H9 (cell line): ENCODE results near the gene FAM171A1. TPM values are rescaled to one million over a fixed set of nuclear protein-coding genes. Genes with fewer than 3 reads are reported as not detected.

Experiments
- DNase-seq: peaks from one replicate; pipeline ENCODE4 v3.0.0-alpha.2; 2017
- H2AFZ ChIP-seq: one replicate; pipeline ENCODE4 v1.6.1; 2013; ENCODE audit warnings: mild to moderate bottlenecking, low read length, control low read depth, moderate library complexity
- H2AK5ac ChIP-seq: 2 replicates; pipeline ENCODE4 v1.6.1; 2013; ENCODE audit warnings: low read length, control low read depth, mixed read lengths; ENCODE audit not compliant: insufficient read length
- H2BK120ac ChIP-seq: one replicate; pipeline ENCODE4 v1.6.1; 2013; ENCODE audit warnings: low read depth, mild to moderate bottlenecking, low read length, control low read depth, inconsistent platforms; ENCODE audit not compliant: poor library complexity, severe bottlenecking
- H2BK12ac ChIP-seq: 2 replicates; pipeline ENCODE4 v1.6.1; 2013; ENCODE audit warnings: low read length, control low read depth, mixed read lengths, low read depth; ENCODE audit not compliant: insufficient read length
- H2BK15ac ChIP-seq: 2 replicates; pipeline ENCODE4 v1.6.1; 2013; ENCODE audit warnings: low read depth, low read length, control low read depth
- H2BK20ac ChIP-seq: one replicate; pipeline ENCODE4 v1.6.1; 2013; ENCODE audit warnings: low read depth, mild to moderate bottlenecking, low read length, control low read depth, inconsistent platforms; ENCODE audit not compliant: poor library complexity, severe bottlenecking
- H2BK5ac ChIP-seq: 2 replicates; pipeline ENCODE4 v1.6.1; 2013; ENCODE audit warnings: low read length, control low read depth, mixed read lengths; ENCODE audit not compliant: insufficient read length
- H3K14ac ChIP-seq: 2 replicates; pipeline ENCODE4 v1.6.1; 2013; ENCODE audit warnings: low read length, control low read depth; ENCODE audit not compliant: insufficient read depth
- H3K18ac ChIP-seq: 2 replicates; pipeline ENCODE4 v1.6.1; 2013; ENCODE audit warnings: low read depth, mild to moderate bottlenecking, mixed read lengths, low read length, control low read depth; ENCODE audit not compliant: insufficient read length
- H3K23ac ChIP-seq: 2 replicates; pipeline ENCODE4 v1.6.1; 2013; ENCODE audit warnings: low read length, control low read depth, mixed read lengths, low read depth; ENCODE audit not compliant: insufficient read length
- H3K23me2 ChIP-seq: 2 replicates; pipeline ENCODE4 v1.6.1; 2013; ENCODE audit warnings: low read depth, mild to moderate bottlenecking, mixed read lengths, low read length, control low read depth; ENCODE audit not compliant: insufficient read length, poor library complexity, severe bottlenecking
- H3K27ac ChIP-seq: 2 replicates; pipeline ENCODE4 v1.5.1; 2013; ENCODE audit warnings: low read length, control low read depth, mixed read lengths, low read depth; ENCODE audit not compliant: insufficient read length
- H3K27me3 ChIP-seq: 2 replicates; pipeline ENCODE4 v1.6.1; 2013; ENCODE audit warnings: low read length, control low read depth, inconsistent platforms; ENCODE audit not compliant: insufficient read depth
- H3K4ac ChIP-seq: 2 replicates; pipeline ENCODE4 v1.6.1; 2013; ENCODE audit warnings: low read depth, mild to moderate bottlenecking, control low read depth, inconsistent platforms, low read length, moderate library complexity
- H3K4me1 ChIP-seq: 2 replicates; pipeline ENCODE4 v1.6.1; 2013; ENCODE audit warnings: low read length, control low read depth, inconsistent platforms; ENCODE audit not compliant: insufficient read depth
- H3K4me2 ChIP-seq: 2 replicates; pipeline ENCODE4 v1.6.1; 2013; ENCODE audit warnings: low read length, control low read depth, mixed read lengths; ENCODE audit not compliant: insufficient read length, insufficient read depth
- H3K56ac ChIP-seq: 2 replicates; pipeline ENCODE4 v1.6.1; 2013; ENCODE audit warnings: low read depth, mild to moderate bottlenecking, mixed read lengths, low read length, control low read depth; ENCODE audit not compliant: insufficient read length
- H3K79me1 ChIP-seq: 2 replicates; pipeline ENCODE4 v1.6.1; 2013; ENCODE audit warnings: low read depth, mild to moderate bottlenecking, moderate library complexity, low read length, control low read depth, inconsistent platforms; ENCODE audit not compliant: insufficient read depth, poor library complexity, severe bottlenecking
- H3K79me2 ChIP-seq: 2 replicates; pipeline ENCODE4 v1.6.1; 2013; ENCODE audit warnings: low read length, control low read depth, inconsistent platforms; ENCODE audit not compliant: insufficient read depth
- H3K9ac ChIP-seq: 2 replicates; pipeline ENCODE4 v1.6.1; 2013; ENCODE audit warnings: low read length, control low read depth, mixed read lengths; ENCODE audit not compliant: insufficient read length; ENCODE audit errors: extremely low read depth
- H3K9me3 ChIP-seq: one replicate; pipeline ENCODE4 v1.6.1; 2013; ENCODE audit warnings: low read depth, low read length, inconsistent platforms; ENCODE audit not compliant: control insufficient read depth
- H3T11ph ChIP-seq: one replicate; pipeline ENCODE4 v1.6.1; 2013; ENCODE audit warnings: mild to moderate bottlenecking, low read length, control low read depth, inconsistent platforms
- H4K20me1 ChIP-seq: one replicate; pipeline ENCODE4 v1.6.1; 2013; ENCODE audit not compliant: control insufficient read depth, insufficient read length, insufficient read depth
- H4K5ac ChIP-seq: 2 replicates; pipeline ENCODE4 v1.6.1; 2013; ENCODE audit warnings: low read depth, mild to moderate bottlenecking, mixed read lengths, low read length, control low read depth; ENCODE audit not compliant: insufficient read length
- H4K8ac ChIP-seq: replicated peaks from 2 replicates; pipeline ENCODE4 v1.6.1; 2013; ENCODE audit warnings: low read length, control low read depth, mixed read lengths, low read depth; ENCODE audit not compliant: insufficient read length
- H4K91ac ChIP-seq: 2 replicates; pipeline ENCODE4 v1.6.1; 2013; ENCODE audit warnings: low read depth, mild to moderate bottlenecking, moderate library complexity, mixed read lengths, low read length, control low read depth; ENCODE audit not compliant: insufficient read length
- H3K27ac Mint-ChIP-seq, 3 experiments: 2 replicates in 2 of 3; 3 replicates in 1 of 3; pipeline ENCODE4 v1.8.0; 2020 to 2021; ENCODE audit warnings: mixed read lengths in 3 of 3, mild to moderate bottlenecking in 1 of 3, moderate library complexity in 1 of 3
- H3K27me3 Mint-ChIP-seq: 2 replicates; pipeline ENCODE4 v1.8.0; 2021; ENCODE audit warnings: low read depth, mild to moderate bottlenecking, moderate library complexity, mixed read lengths
- H3K36me3 Mint-ChIP-seq, 3 experiments: 2 replicates in 2 of 3; 3 replicates in 1 of 3; pipeline ENCODE4 v1.8.0; 2020 to 2021; ENCODE audit warnings: low read depth in 3 of 3, mixed read lengths in 3 of 3; ENCODE audit not compliant: insufficient read depth in 1 of 3
- H3K4me1 Mint-ChIP-seq, 2 experiments: 2 replicates each; pipeline ENCODE4 v1.8.0; 2020; ENCODE audit warnings: mixed read lengths in 2 of 2
- H3K4me3 Mint-ChIP-seq, 2 experiments: 2 replicates in 1 of 2; 3 replicates in 1 of 2; pipeline ENCODE4 v1.8.0; 2020 to 2021; ENCODE audit warnings: mild to moderate bottlenecking in 2 of 2, mixed read lengths in 2 of 2, moderate library complexity in 1 of 2
- H3K9me3 Mint-ChIP-seq, 2 experiments: 2 replicates in 1 of 2; 3 replicates in 1 of 2; pipeline ENCODE4 v1.8.0; 2020; ENCODE audit warnings: mild to moderate bottlenecking in 2 of 2, mixed read lengths in 2 of 2, moderate library complexity in 1 of 2
- CTCF ChIP-seq: fragments of 200-600 bp; sonication (generic); conservative IDR thresholded peaks from 3 replicates; pipeline ENCODE4 v1.8.0; 2021; ENCODE audit warnings: antibody characterized with exemption, mild to moderate bottlenecking
- WGBS: extraction: QIAGEN DNeasy Blood & Tissue Kit; methylation state at CpG from one replicate; pipeline ENCODE4 v1.1.7; 2013; ENCODE audit warnings: missing lambda C conversion rate, low lambda C conversion rate, mixed read lengths; ENCODE audit not compliant: insufficient read length; ENCODE audit errors: extremely low coverage; 5-methylcytosine and 5-hydroxymethylcytosine counted together
- total RNA-seq: library from RNA; stranded (reverse); gene quantifications from 2 replicates; pipeline ENCODE4 v1.2.1, GENCODE V29; 2021

Gene FAM171A1
- total RNA-seq, 1 experiment from 2014 or later = 37.4 TPM

DNA sequence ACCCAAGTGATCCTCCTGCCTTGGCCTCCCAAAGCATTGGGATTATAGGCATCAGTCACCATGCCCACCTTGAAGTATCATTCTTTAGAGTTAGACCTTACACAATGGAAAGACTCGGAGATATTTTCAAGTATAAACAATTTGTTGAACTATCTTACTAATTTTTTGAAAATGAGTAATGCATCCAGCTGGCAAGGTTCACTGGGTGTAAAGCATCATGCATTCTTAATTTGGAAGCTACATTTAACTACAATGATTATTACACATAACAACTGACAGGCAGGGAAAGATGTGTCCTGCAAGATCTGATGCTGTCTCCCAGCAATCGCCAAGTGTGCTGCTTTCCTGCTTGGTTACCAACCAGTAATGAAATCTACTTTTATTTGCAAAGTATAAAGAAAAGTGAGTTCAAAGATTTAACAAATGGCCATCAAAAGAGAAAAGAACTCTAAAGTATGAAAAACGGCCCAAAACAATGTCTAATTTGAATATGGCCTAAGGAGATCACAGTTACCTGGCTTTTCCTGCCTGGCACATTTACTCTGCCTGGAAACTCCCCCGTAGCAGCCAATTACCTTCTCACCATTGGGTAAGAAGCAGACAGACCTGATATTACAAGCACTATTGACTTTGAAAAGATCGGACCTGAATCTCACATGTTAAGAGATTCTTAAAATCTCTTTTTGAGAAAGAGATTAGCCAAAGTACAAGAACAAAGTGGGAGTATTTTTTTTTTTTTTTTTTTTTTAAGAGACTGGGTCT lies 143.3 kb downstream of the FAM171A1 start:
- Mint-ChIP-seq H3K36me3 (peaks cover 3 to 19% (median 5%) of the 10 kb centered on the region in 3 experiments; a peak in 5 of 7 replicates), H3K4me1 (no peaks in the 10 kb centered on the region; a peak in 1 of 4 replicates), H3K27ac (no peak overlapping the region), H3K4me3 (no peak overlapping the region), H3K9me3 (peaks cover 2 to 6% of the 10 kb centered on the region in 2 experiments; a peak in 2 of 5 replicates), H3K27me3 (no peaks in the 10 kb centered on the region)
- no peak overlapping the region for H3K23ac ChIP-seq
- no peak overlapping the region for H2BK20ac ChIP-seq
- no peak overlapping the region for H3K56ac ChIP-seq
- no peaks in the 10 kb centered on the region for H3K9me3 ChIP-seq
- H4K8ac ChIP-seq = no peak overlapping the region
- no peaks in the 10 kb centered on the region for H3K23me2 ChIP-seq
- no peak for DNase-seq
- H4K5ac ChIP-seq = no peak overlapping the region
- no peak overlapping the region for H3K27ac ChIP-seq
- no peak overlapping the region for H3K18ac ChIP-seq
- no peaks in the 10 kb centered on the region for H4K20me1 ChIP-seq
- H3K4ac ChIP-seq = no peak overlapping the region
- H3K14ac ChIP-seq = no peak overlapping the region
- no peak overlapping the region for H3K4me2 ChIP-seq
- no peak for TF ChIP-seq CTCF
- H2BK5ac ChIP-seq = no peak overlapping the region
- H3K9ac ChIP-seq = no peak overlapping the region
- H2BK15ac ChIP-seq = no peak overlapping the region
- H3K79me2 ChIP-seq = no peaks in the 10 kb centered on the region
- H2BK12ac ChIP-seq = no peak overlapping the region
- no peak overlapping the region for H3T11ph ChIP-seq
- no peaks in the 10 kb centered on the region for H3K4me1 ChIP-seq
- no peak overlapping the region for H2AK5ac ChIP-seq
- no CpG with 5 or more reads among the region's 5 CpGs for WGBS
- H2BK120ac ChIP-seq = no peak overlapping the region
- H4K91ac ChIP-seq = no peak overlapping the region
- H3K79me1 ChIP-seq = no peaks in the 10 kb centered on the region
- H3K27me3 ChIP-seq = no peaks in the 10 kb centered on the region
- no peak overlapping the region for H2AFZ ChIP-seq
